Stomach (tissue), 9 donors: ENCODE measurements around the gene FSTL3. TPM values are rescaled to one million over a fixed set of nuclear protein-coding genes. Genes with fewer than 3 reads are reported as not detected.

ENCODE experiments used
- DNase-seq, 2 donors: peaks; one replicate each; pipeline versions ENCODE4 v3.0.0 to v3.0.0-alpha.2; 2013 to 2019
- H3K27ac ChIP-seq, 5 donors: fragments of 200-600 bp in 4 of 5; sonication (generic) in 4 of 5; one replicate each; pipeline ENCODE4 v1.5.1; 2013 to 2019; ENCODE audit warnings: mild to moderate bottlenecking in 1 of 5, moderate library complexity in 1 of 5
- H3K27me3 ChIP-seq, 3 donors: fragments of 200-600 bp; sonication (generic); one replicate each; pipeline ENCODE4 v1.5.1; 2017 to 2019; ENCODE audit warnings: mixed run types in 1 of 3
- H3K36me3 ChIP-seq, 4 donors: fragments of 200-600 bp; sonication (generic); 1 replicate in 3 of 4; 2 replicates in 1 of 4; pipeline ENCODE4 v1.5.1; 2016 to 2019
- H3K4me1 ChIP-seq, 4 donors: fragments of 200-600 bp; sonication (generic); one replicate each; pipeline ENCODE4 v1.5.1; 2016 to 2019
- H3K4me3 ChIP-seq, 4 donors: fragments of 200-600 bp; sonication (generic) in 3 of 4; one replicate each; pipeline ENCODE4 v1.5.1; 2016 to 2019; ENCODE audit warnings: mild to moderate bottlenecking in 1 of 4
- H3K9me3 ChIP-seq, 4 donors: fragments of 200-600 bp; sonication (generic); one replicate each; pipeline ENCODE4 v1.5.1; 2016 to 2019
- EP300 ChIP-seq: sonication (generic); formaldehyde crosslinking; IDR thresholded peaks from one replicate; pipeline ENCODE4 v1.6.1; 2017; ENCODE audit warnings: antibody characterized with exemption
- POLR2A ChIP-seq, 4 donors: fragments of 450-650 bp; IDR thresholded peaks; one replicate each; pipeline ENCODE4 v1.6.1; 2016; ENCODE audit warnings: antibody characterized with exemption in 4 of 4, control low read depth in 2 of 4, mild to moderate bottlenecking in 1 of 4, moderate library complexity in 1 of 4
- POLR2AphosphoS5 ChIP-seq, 3 donors: sonication (generic); formaldehyde crosslinking; IDR thresholded peaks; one replicate each; pipeline ENCODE4 v1.6.1; 2016; ENCODE audit warnings: antibody characterized with exemption in 3 of 3
- WGBS, 5 donors: extraction: QIAGEN DNeasy Blood & Tissue Kit in 3 of 5; methylation state at CpG; one replicate each; pipeline versions ENCODE4 v1.1.5 to v1.1.7; 2013 to 2018; 5-methylcytosine and 5-hydroxymethylcytosine counted together
- intact Hi-C: fragments of 100-400 bp; cut with DNase I; formaldehyde crosslinking; loops from one replicate; pipeline ENCODE4 v1.15.1; 2023; ENCODE audit warnings: low total_unique reads
- polyA plus RNA-seq, 3 donors: library from polyadenylated mRNA; stranded (reverse); fragments of 200-250 nt; gene quantifications; one replicate each; pipeline ENCODE4 v1.2.3, GENCODE V29; 2013
- total RNA-seq, 5 donors: library from RNA; depleted of rRNA; stranded (reverse); fragments of >200 nt; gene quantifications; one replicate each; pipeline versions ENCODE4 v1.1.0 to v1.2.3, GENCODE V29; 2014 to 2016
- TF ChIP-seq, protein P1 (sequence below), 7 experiments: fragments of 450-650 bp in 4 of 7; fragments of 200-600 bp in 3 of 7; sonication (generic) in 3 of 7; IDR thresholded peaks; one replicate each; pipeline ENCODE4 v1.5.1; 2016 to 2019; ENCODE audit warnings: antibody characterized with exemption in 7 of 7, control low read depth in 2 of 7, mild to moderate bottlenecking in 1 of 7
- donor health status: healthy with polysubstance abuse.
- donor health status: Bipolar disorder and iron deficiency.
- donor health status: healthy.

The FSTL3 gene
- total and polyA plus RNA-seq, 8 donors, result 12.3 to 136 (median 28.3) TPM

DNA sequence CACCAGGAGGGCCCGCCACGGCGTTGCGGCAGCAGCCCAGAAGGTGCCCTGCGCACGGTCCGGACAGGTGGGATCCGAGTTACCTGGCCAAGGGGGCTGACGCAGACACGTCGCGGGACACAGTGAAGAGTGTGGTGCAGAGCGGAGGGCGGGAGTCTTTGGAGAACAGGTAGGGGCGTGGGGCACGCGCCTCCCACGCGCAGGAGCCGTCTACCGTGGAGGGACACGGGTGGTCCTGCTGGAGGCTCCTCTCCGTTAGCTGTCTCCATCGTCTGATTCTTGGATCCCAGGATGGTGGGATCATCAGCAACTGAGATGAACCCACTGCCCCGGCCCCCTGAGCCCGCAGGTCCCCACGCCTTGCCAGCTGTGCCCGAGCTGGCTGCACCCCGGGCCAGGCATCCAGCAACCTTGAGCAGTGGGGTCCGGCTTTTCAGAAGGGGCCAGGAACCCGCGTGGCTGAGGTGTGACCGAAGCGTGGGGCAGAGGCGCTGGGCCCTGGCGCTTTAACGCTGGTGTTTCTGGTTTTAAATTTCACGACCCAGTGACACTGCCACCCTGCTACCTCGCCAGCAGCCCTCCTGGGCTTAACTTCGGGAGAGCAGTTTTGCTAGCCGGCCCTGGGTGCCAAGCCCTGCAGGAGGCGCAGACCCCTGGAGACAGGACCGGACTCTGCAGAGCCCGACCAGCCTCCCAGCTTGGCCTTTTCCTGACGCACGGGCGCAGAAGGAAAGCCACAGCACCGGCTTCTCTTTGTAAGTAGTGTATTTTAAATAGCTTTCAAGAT, 29.2 kb upstream of the FSTL3 start:
- intact Hi-C loops, result no loop called here
- no peaks in the 10 kb centered on the region for H3K27me3 ChIP-seq
- TF ChIP-seq, protein P1, sequence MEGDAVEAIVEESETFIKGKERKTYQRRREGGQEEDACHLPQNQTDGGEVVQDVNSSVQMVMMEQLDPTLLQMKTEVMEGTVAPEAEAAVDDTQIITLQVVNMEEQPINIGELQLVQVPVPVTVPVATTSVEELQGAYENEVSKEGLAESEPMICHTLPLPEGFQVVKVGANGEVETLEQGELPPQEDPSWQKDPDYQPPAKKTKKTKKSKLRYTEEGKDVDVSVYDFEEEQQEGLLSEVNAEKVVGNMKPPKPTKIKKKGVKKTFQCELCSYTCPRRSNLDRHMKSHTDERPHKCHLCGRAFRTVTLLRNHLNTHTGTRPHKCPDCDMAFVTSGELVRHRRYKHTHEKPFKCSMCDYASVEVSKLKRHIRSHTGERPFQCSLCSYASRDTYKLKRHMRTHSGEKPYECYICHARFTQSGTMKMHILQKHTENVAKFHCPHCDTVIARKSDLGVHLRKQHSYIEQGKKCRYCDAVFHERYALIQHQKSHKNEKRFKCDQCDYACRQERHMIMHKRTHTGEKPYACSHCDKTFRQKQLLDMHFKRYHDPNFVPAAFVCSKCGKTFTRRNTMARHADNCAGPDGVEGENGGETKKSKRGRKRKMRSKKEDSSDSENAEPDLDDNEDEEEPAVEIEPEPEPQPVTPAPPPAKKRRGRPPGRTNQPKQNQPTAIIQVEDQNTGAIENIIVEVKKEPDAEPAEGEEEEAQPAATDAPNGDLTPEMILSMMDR (IDR thresholded peaks at IDR 0.05), result no peak
- TF ChIP-seq POLR2A (IDR thresholded peaks at IDR 0.05) (no peak), EP300 (no peak), POLR2AphosphoS5 (IDR thresholded peaks at IDR 0.05) (no peak)
- H3K36me3 ChIP-seq, result peaks cover 56 to 81% (median 77%) of the 10 kb centered on the region in 4 donors
- no peak overlapping the region for H3K4me3 ChIP-seq
- 90 to 95% (median 93%) methylated on average over 44 to 48 of the region's 48 CpGs for WGBS, 5 donors
- no peaks in the 10 kb centered on the region for H3K4me1 ChIP-seq
- DNase-seq, result no peak
- H3K27ac ChIP-seq, result no peak overlapping the region
- H3K9me3 ChIP-seq, result no peaks in the 10 kb centered on the region

- H3K36me3 ChIP-seq, result peaks cover 63 to 88% (median 85%) of the 10 kb centered on the region in 4 donors
- H3K9me3 ChIP-seq, result no peaks in the 10 kb centered on the region
- H3K4me3 ChIP-seq, result no peak overlapping the region
- DNase-seq, result no peak
- 91 to 94% (median 93%) methylated on average over 39 to 52 of the region's 52 CpGs for WGBS, 5 donors
- H3K27me3 ChIP-seq, result no peaks in the 10 kb centered on the region
- intact Hi-C loops, result no loop called here
- TF ChIP-seq EP300, result no peak
- no peak for TF ChIP-seq POLR2AphosphoS5 (IDR thresholded peaks at IDR 0.05)
- TF ChIP-seq POLR2A (IDR thresholded peaks at IDR 0.05), result no peak
- TF ChIP-seq, protein P1 (IDR thresholded peaks at IDR 0.05), result no peak
- no peaks in the 10 kb centered on the region for H3K4me1 ChIP-seq
- no peak overlapping the region for H3K27ac ChIP-seq
Observed at GRCh38 chr19:647566-648284, 28.5 kb upstream of the FSTL3 start.

- TF ChIP-seq POLR2A (IDR thresholded peaks at IDR 0.05) (no peak), POLR2AphosphoS5 (IDR thresholded peaks at IDR 0.05) (no peak), EP300 (no peak)
- TF ChIP-seq, protein P1 (IDR thresholded peaks at IDR 0.05), result no peak
- Histone ChIP-seq H3K4me1 (peaks cover 0 to 2% (median 0%) of the 10 kb centered on the region in 4 donors), H3K27ac (no peak overlapping the region), H3K9me3 (no peaks in the 10 kb centered on the region), H3K4me3 (no peak overlapping the region), H3K27me3 (no peaks in the 10 kb centered on the region), H3K36me3 (peaks cover 66 to 94% (median 90%) of the 10 kb centered on the region in 4 donors)
- no peak for DNase-seq
- intact Hi-C loops, result no loop called here
- 85 to 92% (median 90%) methylated on average over 13 to 29 of the region's 29 CpGs for WGBS, 5 donors
Observed at GRCh38 chr19:648305-648704, 27.9 kb upstream of the FSTL3 start.

GRCh38 chr19:648904-649801, 27.0 kb upstream of the FSTL3 start:
- Histone ChIP-seq H3K27ac (no peak overlapping the region), H3K27me3 (no peaks in the 10 kb centered on the region), H3K4me1 (peaks cover 0 to 10% (median 0%) of the 10 kb centered on the region in 4 donors), H3K9me3 (no peaks in the 10 kb centered on the region), H3K4me3 (no peak overlapping the region), H3K36me3 (peaks cover 75 to 100% (median 97%) of the 10 kb centered on the region in 4 donors)
- TF ChIP-seq POLR2A (IDR thresholded peaks at IDR 0.05), result no peak
- TF ChIP-seq POLR2AphosphoS5 (IDR thresholded peaks at IDR 0.05), result no peak
- TF ChIP-seq, protein P1 (IDR thresholded peaks at IDR 0.05), result no peak
- no peak for TF ChIP-seq EP300
- intact Hi-C loops, result no loop called here
- 91 to 93% (median 92%) methylated on average over 45 to 53 of the region's 53 CpGs for WGBS, 5 donors
- no peak for DNase-seq
